ENCODE results near the gene BSND.
A peak's percentile ranks its signal among the peaks of the same experiment; 100 is the strongest.

BSND gene

DNA sequence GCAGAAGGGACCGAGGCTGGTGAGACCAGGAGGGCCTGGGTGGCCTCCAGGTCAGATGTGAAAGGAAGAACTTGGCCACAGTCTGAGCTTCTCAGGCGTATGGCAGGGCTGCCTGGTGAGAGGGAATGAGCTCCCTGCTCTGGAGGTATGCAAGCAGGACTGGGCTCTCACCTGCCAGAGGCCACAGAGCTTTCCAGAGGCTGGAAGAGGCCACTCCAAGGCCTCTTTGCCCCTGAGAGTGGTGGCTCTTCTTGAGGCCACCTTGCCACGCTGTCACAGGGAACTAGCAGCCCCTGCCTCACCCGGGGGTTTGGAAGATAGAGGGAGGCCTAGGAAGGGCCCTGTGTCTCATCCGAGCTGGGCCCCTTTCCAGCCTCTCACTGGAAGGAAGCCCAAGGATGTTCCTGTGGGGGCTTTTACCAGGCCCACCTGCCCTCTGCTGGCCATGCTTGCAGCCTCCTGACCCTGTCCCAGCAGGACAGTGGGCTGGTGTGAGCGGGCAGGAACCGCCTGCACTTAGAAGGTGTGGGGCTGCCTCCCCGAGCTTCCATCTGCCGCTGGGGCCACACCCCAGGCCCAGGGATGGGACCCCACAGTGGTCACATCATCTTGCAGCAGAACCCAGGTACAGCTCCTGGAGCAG is 50.7 kb downstream of the BSND start:
- TF ChIP-seq BHLHE40 (IDR thresholded peaks at IDR 0.05; ENCODE audit: borderline replicate concordance) (no peak), FOXA1 (IDR thresholded peaks at IDR 0.05) (no peak), FOXK2 (IDR thresholded peaks at IDR 0.05) (no peak)
- CTCF ChIA-PET = interaction anchor here (0.6 kb wide), 1 partner anchor 289 kb away, joined by 3 read pairs; no protein-coding TSS in a partner anchor
- DNase-seq (ENCODE audit: extremely low spot score) = no peak
- POLR2A ChIA-PET = no interaction called here

DNA sequence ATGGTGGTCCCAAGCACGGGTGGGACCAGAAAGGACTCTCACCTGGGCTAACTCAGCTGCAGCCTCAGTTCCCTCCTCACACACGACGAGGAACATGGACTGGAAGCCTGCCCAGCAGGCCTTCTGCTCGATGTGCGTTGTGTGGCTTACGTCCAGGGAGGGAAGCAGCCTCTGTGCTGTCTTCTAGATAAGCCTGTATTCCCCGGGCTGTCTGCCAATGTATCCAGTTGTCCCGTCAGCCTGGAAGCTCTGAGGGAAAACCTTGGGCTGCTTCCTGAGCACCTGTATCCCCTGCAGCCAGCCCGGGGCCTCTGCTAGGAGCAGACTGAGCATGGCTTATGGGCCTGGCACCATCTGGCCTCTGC is 51.2 kb downstream of the BSND start:
- ChIA-PET POLR2A (no interaction called here), CTCF (interaction anchor here (0.6 kb wide), 1 partner anchor 288 kb away, joined by 3 read pairs; no protein-coding TSS in a partner anchor)
- no peak for DNase-seq (ENCODE audit: extremely low spot score)
- TF ChIP-seq CTBP1 (IDR thresholded peaks at IDR 0.05; ENCODE audit: borderline replicate concordance) = no peak
- TF ChIP-seq, protein P1, sequence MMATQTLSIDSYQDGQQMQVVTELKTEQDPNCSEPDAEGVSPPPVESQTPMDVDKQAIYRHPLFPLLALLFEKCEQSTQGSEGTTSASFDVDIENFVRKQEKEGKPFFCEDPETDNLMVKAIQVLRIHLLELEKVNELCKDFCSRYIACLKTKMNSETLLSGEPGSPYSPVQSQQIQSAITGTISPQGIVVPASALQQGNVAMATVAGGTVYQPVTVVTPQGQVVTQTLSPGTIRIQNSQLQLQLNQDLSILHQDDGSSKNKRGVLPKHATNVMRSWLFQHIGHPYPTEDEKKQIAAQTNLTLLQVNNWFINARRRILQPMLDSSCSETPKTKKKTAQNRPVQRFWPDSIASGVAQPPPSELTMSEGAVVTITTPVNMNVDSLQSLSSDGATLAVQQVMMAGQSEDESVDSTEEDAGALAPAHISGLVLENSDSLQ (IDR thresholded peaks at IDR 0.05) = no peak
- no peak for TF ChIP-seq NFRKB (IDR thresholded peaks at IDR 0.05)
- TF ChIP-seq ELF4 (IDR thresholded peaks at IDR 0.05) = no peak
- TF ChIP-seq FOXA1 (IDR thresholded peaks at IDR 0.05) = no peak
- no peak for TF ChIP-seq L3MBTL2 (conservative IDR thresholded peaks at IDR 0.05)
- TF ChIP-seq BHLHE40 (IDR thresholded peaks at IDR 0.05; ENCODE audit: borderline replicate concordance) = no peak
- TF ChIP-seq HDGF (IDR thresholded peaks at IDR 0.05; ENCODE audit: borderline replicate concordance) = no peak
- no peak for TF ChIP-seq FOXK2 (IDR thresholded peaks at IDR 0.05)
- TF ChIP-seq SP1 (IDR thresholded peaks at IDR 0.05) = no peak
- no peak for TF ChIP-seq SUZ12 (IDR thresholded peaks at IDR 0.05)
- TF ChIP-seq TARDBP (IDR thresholded peaks at IDR 0.05) = no peak
- TF ChIP-seq LEF1 (IDR thresholded peaks at IDR 0.05; ENCODE audit: borderline replicate concordance) = no peak
- no peak for TF ChIP-seq ZNF384 (IDR thresholded peaks at IDR 0.05)

DNA sequence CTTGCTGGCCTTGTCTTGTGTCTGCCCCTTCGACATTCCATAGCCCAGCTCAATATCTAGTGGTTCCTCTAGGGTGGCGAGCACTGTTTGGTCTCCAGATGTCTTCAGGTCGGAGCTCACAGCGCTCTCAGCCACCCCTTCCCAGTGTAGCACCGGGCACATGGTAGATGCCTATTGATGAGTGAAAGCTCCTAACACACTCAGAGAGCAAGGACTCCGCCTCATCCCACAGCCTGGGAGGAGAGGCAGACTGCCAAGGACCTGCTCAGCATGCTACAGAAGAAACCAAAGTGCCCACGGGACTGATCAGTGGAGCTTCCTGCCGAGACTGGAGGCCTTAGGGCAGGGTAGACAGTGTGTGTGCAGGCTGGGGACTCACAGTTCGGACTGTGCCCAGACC is 51.5 kb downstream of the BSND start:
- ChIA-PET POLR2A (no interaction called here), CTCF (interaction anchor here (0.6 kb wide), 1 partner anchor 288 kb away, joined by 3 read pairs; no protein-coding TSS in a partner anchor)
- TF ChIP-seq HDGF (IDR thresholded peaks at IDR 0.05; ENCODE audit: borderline replicate concordance) (no peak), LEF1 (IDR thresholded peaks at IDR 0.05; ENCODE audit: borderline replicate concordance) (no peak), NFRKB (IDR thresholded peaks at IDR 0.05) (no peak), FOXA1 (IDR thresholded peaks at IDR 0.05) (no peak), ARNT (IDR thresholded peaks at IDR 0.05) (no peak), FOXK2 (IDR thresholded peaks at IDR 0.05) (no peak), TARDBP (IDR thresholded peaks at IDR 0.05) (no peak), SP1 (IDR thresholded peaks at IDR 0.05) (no peak), FOXM1 (IDR thresholded peaks at IDR 0.05; ENCODE audit: borderline replicate concordance) (no peak)
- DNase-seq (ENCODE audit: extremely low spot score) = no peak

DNA sequence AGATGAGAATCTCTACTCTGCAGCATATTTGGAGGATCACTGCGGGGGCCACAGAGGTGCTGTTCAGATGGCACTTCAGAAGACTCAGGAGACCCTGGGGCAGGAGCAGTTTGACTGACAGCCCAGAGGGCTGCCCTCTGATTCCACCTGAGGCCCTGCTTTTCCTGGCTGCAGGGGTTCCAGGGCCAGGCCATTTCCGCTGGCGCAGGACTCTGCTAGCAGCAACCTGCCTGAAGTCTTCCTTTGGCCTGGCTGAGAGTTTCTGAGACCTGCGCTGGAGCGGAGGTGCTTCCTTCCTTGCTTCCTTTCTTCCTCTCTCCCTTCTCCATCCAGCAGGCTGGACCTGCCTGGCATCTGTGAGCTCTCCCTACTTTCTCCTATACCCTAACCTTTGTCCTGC is 52.4 kb downstream of the BSND start:
- no peak for TF ChIP-seq CTBP1 (IDR thresholded peaks at IDR 0.05; ENCODE audit: borderline replicate concordance)
- TF ChIP-seq, protein P1 (IDR thresholded peaks at IDR 0.05) = peak; percentile 56
- DNase-seq (ENCODE audit: extremely low spot score) = no peak
- CTCF ChIA-PET = no interaction called here
- POLR2A ChIA-PET = no interaction called here

DNA sequence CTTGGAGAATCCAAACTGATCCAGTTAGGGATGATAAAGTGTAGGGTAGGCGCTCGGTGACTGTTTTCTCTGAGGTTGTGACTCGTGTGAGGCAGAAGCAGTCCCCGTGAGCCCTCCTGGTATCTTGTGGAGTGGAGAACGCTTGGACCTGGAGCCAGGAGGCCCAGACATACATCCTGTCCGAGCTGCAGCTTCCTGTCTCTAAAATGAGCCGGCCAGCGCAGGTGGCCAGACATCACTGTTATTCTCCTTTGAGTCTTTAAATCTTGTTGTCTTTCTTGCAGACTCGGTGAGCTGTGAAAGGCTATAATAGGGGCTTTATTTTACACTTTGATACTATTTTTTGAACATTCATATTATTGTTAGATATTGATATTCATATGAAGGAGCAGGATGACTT is 52.9 kb downstream of the BSND start:
- POLR2A ChIA-PET = no interaction called here

DNA sequence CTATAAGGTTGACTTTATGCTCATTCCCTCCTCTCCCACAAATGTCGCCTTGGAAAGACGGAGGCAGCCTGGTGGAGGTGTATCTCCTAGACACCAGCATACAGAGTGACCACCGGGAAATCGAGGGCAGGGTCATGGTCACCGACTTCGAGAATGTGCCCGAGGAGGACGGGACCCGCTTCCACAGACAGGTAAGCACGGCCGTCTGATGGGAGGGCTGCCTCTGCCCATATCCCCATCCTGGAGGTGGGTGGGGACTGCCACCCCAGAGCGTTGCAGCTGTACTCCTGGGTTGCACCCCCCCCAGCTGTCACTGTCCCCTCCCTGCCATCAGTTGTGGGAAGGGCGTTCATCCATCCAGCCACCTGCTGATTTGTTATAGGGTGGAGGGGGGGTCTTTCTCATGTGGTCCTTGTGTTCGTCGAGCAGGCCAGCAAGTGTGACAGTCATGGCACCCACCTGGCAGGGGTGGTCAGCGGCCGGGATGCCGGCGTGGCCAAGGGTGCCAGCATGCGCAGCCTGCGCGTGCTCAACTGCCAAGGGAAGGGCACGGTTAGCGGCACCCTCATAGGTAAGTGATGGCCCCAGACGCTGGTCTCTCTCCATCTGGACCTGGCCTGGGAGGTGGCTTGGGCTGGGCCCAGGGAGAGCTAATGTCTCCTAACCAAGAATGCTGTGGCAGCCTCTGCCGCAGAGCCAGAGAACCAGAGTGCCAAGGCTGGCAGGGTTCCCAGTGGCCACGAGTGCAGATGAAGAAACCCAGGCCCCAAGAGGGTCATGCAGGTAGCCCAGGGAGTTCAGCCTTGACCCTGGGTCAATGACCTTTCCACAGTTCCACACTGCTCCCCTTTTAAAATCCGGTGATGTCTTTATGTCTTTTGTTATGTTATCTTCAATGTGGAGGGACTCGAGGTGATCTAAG is 53.7 kb downstream of the BSND start:
- no peak for TF ChIP-seq SUZ12 (IDR thresholded peaks at IDR 0.05)
- no peak for TF ChIP-seq HDGF (IDR thresholded peaks at IDR 0.05; ENCODE audit: borderline replicate concordance)
- TF ChIP-seq NFRKB (IDR thresholded peaks at IDR 0.05) = no peak
- no peak for TF ChIP-seq LEF1 (IDR thresholded peaks at IDR 0.05; ENCODE audit: borderline replicate concordance)
- TF ChIP-seq BHLHE40 (IDR thresholded peaks at IDR 0.05; ENCODE audit: borderline replicate concordance) = no peak
- no peak for TF ChIP-seq L3MBTL2 (conservative IDR thresholded peaks at IDR 0.05)
- ChIA-PET POLR2A (no interaction called here), CTCF (no interaction called here)
- no peak for DNase-seq (ENCODE audit: extremely low spot score)

More for the DNA sequence above, 52.9 kb downstream of the BSND start:
- no peak for TF ChIP-seq BHLHE40 (IDR thresholded peaks at IDR 0.05; ENCODE audit: borderline replicate concordance)
- CTCF ChIA-PET = no interaction called here
- DNase-seq (ENCODE audit: extremely low spot score) = no peak

DNA sequence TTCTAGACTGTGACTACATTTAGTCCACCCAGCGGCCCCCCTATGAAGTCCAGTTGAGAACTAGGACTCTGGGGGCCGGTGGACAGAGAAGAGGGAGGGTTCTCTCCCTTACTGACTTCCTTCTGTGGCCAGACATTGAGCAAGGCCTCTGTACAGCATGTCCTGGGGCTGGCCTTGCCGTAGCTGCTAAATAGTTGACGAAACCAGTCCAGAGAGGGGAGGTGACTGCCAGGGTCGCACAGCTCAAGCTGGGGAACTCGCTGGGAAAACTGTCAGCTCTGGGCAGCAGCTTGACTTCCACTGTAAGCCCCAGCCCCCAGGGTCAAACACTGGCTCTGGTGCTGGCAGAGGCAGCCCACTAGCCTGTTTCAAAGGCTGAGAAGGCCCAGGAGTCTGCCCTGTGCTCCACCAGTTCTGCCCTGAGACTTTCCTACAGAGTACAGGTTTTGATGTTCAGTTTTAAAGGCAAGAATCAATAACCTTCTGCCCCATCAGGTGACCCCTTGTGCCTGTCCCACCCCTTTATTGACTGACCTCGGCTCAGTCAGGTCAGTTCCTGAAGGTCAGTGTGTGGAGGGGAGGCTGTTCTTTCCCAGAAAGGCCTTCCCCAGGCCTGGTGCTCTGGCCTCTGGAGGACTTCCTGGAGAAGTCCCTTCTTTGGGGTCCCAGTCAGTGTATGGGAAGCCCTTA is 54.7 kb downstream of the BSND start:
- TF ChIP-seq NFRKB (IDR thresholded peaks at IDR 0.05) (no peak), ZNF384 (IDR thresholded peaks at IDR 0.05) (no peak), FOXM1 (IDR thresholded peaks at IDR 0.05; ENCODE audit: borderline replicate concordance) (no peak), LEF1 (IDR thresholded peaks at IDR 0.05; ENCODE audit: borderline replicate concordance) (no peak), SUZ12 (IDR thresholded peaks at IDR 0.05) (no peak)
- POLR2A ChIA-PET = no interaction called here
- CTCF ChIA-PET = no interaction called here
- no peak for DNase-seq (ENCODE audit: extremely low spot score)
